Endothelial cell of umbilical vein (primary cell): ENCODE data around the gene USP34. TPM values are rescaled to one million over a fixed set of nuclear protein-coding genes. Genes with fewer than 3 reads are reported as not detected.

ENCODE experiments used
- BruUV-seq: library from RNA; stranded (reverse); fragments of 400-500 nt; replicated peaks from 2 replicates; lab custom pipeline; 2021; lab: Mats Ljungman, UMichigan
- CTCF ChIA-PET: fragments of 300-600, 350-600 bp; sonication (Branson Sonifier 250); formaldehyde crosslinking; loops from one replicate; lab custom pipeline; 2021; ENCODE audit warnings: antibody characterized with exemption, inconsistent platforms; lab: Charles Lee
- POLR2A ChIA-PET: fragments of 300-600, 350-600 bp; sonication (Branson Sonifier 250); formaldehyde crosslinking; loops from one replicate; lab custom pipeline; 2021; ENCODE audit warnings: antibody characterized with exemption, inconsistent platforms; lab: Charles Lee
- DNase-seq: peaks from one replicate; pipeline ENCODE4 v3.0.0-alpha.2; 2011; ENCODE audit warnings: low read depth, low spot score
- FAIRE-seq: peaks from 2 replicates; lab custom pipeline; 2011; peaks lifted over from hg19 to GRCh38; lab: Jason Lieb, UNC
- H2AFZ ChIP-seq: 2 replicates; pipeline ENCODE4 v1.6.0; 2012; ENCODE audit warnings: low read depth, low read length, control low read depth, inconsistent platforms
- H3K27ac ChIP-seq: 2 replicates; pipeline ENCODE4 v1.5.1; 2011; ENCODE audit warnings: low read depth, mild to moderate bottlenecking, control low read depth, low read length, moderate library complexity; ENCODE audit not compliant: insufficient read depth
- H3K27me3 ChIP-seq, 2 experiments: 2 replicates each; pipeline versions ENCODE4 v1.6.0 to v1.6.1; 2011; ENCODE audit warnings: low read length in 2 of 2, mixed read lengths in 1 of 2; ENCODE audit not compliant: control insufficient read depth in 2 of 2, insufficient read depth in 2 of 2
- H3K36me3 ChIP-seq, 2 experiments: 2 replicates in 1 of 2; 3 replicates in 1 of 2; pipeline ENCODE4 v1.5.1; 2011; ENCODE audit warnings: low read length in 2 of 2, mild to moderate bottlenecking in 1 of 2, moderate library complexity in 1 of 2; ENCODE audit not compliant: control insufficient read depth in 2 of 2, insufficient read depth in 2 of 2; ENCODE audit errors: extremely low read depth in 1 of 2
- H3K4me1 ChIP-seq: 3 replicates; pipeline ENCODE4 v1.5.1; 2011; ENCODE audit warnings: mild to moderate bottlenecking, low read length; ENCODE audit not compliant: control insufficient read depth, insufficient read depth; ENCODE audit errors: extremely low read depth
- H3K4me2 ChIP-seq: 2 replicates; pipeline ENCODE4 v1.6.1; 2011; ENCODE audit warnings: low read length, control low read depth, mixed read lengths; ENCODE audit not compliant: insufficient read depth
- H3K4me3 ChIP-seq, 3 experiments: fragments of 200-600 bp in 1 of 3; sonication (generic), shearing (Covaris generic) in 1 of 3; replicated peaks in 1 of 3; 2 replicates each; pipeline ENCODE4 v1.5.1; 2011 to 2016; ENCODE audit warnings: control low read depth in 3 of 3, low read length in 3 of 3, mild to moderate bottlenecking in 2 of 3, inconsistent platforms in 1 of 3, low read depth in 1 of 3, moderate library complexity in 1 of 3; ENCODE audit not compliant: insufficient read depth in 1 of 3
- H3K79me2 ChIP-seq: 2 replicates; pipeline ENCODE4 v1.6.0; 2012; ENCODE audit warnings: low read length, inconsistent platforms; ENCODE audit not compliant: control insufficient read depth, insufficient read depth
- H3K9ac ChIP-seq: replicated peaks from 2 replicates; pipeline ENCODE3; 2011; ENCODE audit warnings: low read length, control low read depth; ENCODE audit not compliant: insufficient read depth; ENCODE audit errors: extremely low read depth
- H3K9me1 ChIP-seq: replicated peaks from 3 replicates; pipeline ENCODE4 v1.6.0; 2011; ENCODE audit warnings: mild to moderate bottlenecking, low read length; ENCODE audit not compliant: control insufficient read depth, insufficient read depth; ENCODE audit errors: extremely low read depth
- H3K9me3 ChIP-seq: replicated peaks from 2 replicates; pipeline ENCODE4 v1.5.1; 2012; ENCODE audit warnings: low read length, inconsistent platforms; ENCODE audit not compliant: control insufficient read depth, insufficient read depth
- H4K20me1 ChIP-seq: replicated peaks from 2 replicates; pipeline ENCODE3; 2011; ENCODE audit warnings: mild to moderate bottlenecking, low read length; ENCODE audit not compliant: control insufficient read depth, insufficient read depth; ENCODE audit errors: extremely low read depth
- EZH2 ChIP-seq: IDR thresholded peaks from 2 replicates; pipeline ENCODE4 v1.6.1; 2012; ENCODE audit warnings: borderline replicate concordance, low read depth, mild to moderate bottlenecking, moderate library complexity, low read length, inconsistent platforms; ENCODE audit not compliant: severe bottlenecking
- FOS ChIP-seq: IDR thresholded peaks from 2 replicates; pipeline ENCODE4 v1.6.1; 2011; ENCODE audit warnings: mild to moderate bottlenecking, low read length, moderate library complexity, borderline replicate concordance; ENCODE audit not compliant: insufficient read depth
- GATA2 ChIP-seq: IDR thresholded peaks from 2 replicates; pipeline ENCODE4 v1.7.0; 2011; ENCODE audit warnings: low read depth, mild to moderate bottlenecking, moderate library complexity, mixed read lengths, low read length; ENCODE audit not compliant: insufficient read length, insufficient read depth
- JUN ChIP-seq: IDR thresholded peaks from 2 replicates; pipeline ENCODE4 v1.6.1; 2011; ENCODE audit warnings: borderline replicate concordance, low read depth; ENCODE audit not compliant: insufficient read length, insufficient read depth
- MYC ChIP-seq: IDR thresholded peaks from one replicate; pipeline ENCODE4 v1.6.1; 2011; ENCODE audit warnings: mild to moderate bottlenecking, low read depth, low read length
- POLR2A ChIP-seq: IDR thresholded peaks from 2 replicates; pipeline ENCODE4 v1.6.1; 2012; ENCODE audit warnings: low read depth, mild to moderate bottlenecking, control low read depth, low read length
- POLR2AphosphoS5 ChIP-seq: IDR thresholded peaks from 2 replicates; pipeline ENCODE4 v1.6.1; 2012; ENCODE audit warnings: low read depth, mild to moderate bottlenecking, control low read depth, low read length, moderate library complexity; ENCODE audit not compliant: insufficient read depth
- dilution Hi-C: fragments of 300-500 bp; cut with MboI; formaldehyde crosslinking; loops from one replicate; pipeline ENCODE4 v1.15.0; 2019; ENCODE audit warnings: low sequenced_read_pairs; ENCODE audit not compliant: extremely low pct_ligation_motif_present
- intact Hi-C: fragments of 100-400 bp; cut with micrococcal nuclease; formaldehyde crosslinking; loops from one replicate; pipeline ENCODE4 v1.10.0; 2022
- polyA plus RNA-seq, 4 experiments: library from polyadenylated mRNA; depleted of rRNA in 3 of 4; stranded (reverse) in 3 of 4; unstranded in 1 of 4; fragments of >200 nt; gene quantifications; 2 replicates each; pipeline versions ENCODE4 v1.2.1 to v1.2.3, GENCODE V29; 2011 to 2012; ENCODE audit warnings: missing spikeins in 1 of 4
- total RNA-seq: library from RNA; stranded (reverse); gene quantifications from 2 replicates; pipeline ENCODE4 v1.2.3, GENCODE V29; 2021
- TF ChIP-seq, protein P1 (sequence below), 2 donors: IDR thresholded peaks; 1 replicate in 1 of 2; 2 replicates in 1 of 2; pipeline ENCODE4 v1.5.1; 2011; ENCODE audit warnings: low read length in 2 of 2, mild to moderate bottlenecking in 2 of 2, moderate library complexity in 2 of 2, control low read depth in 1 of 2, inconsistent platforms in 1 of 2, low read depth in 1 of 2; ENCODE audit not compliant: insufficient read depth in 1 of 2; ENCODE audit errors: extremely low read depth in 1 of 2
- TF ChIP-seq, protein P2 (sequence below): IDR thresholded peaks from 2 replicates; pipeline ENCODE4 v1.6.1; 2011; ENCODE audit not compliant: insufficient read depth, insufficient read length

The USP34 gene
- total and polyA plus RNA-seq, 2 donors (not counting 3 experiments of a cell fraction or from before 2014, with no cell fraction given), result 46.3 to 96.9 TPM

DNA sequence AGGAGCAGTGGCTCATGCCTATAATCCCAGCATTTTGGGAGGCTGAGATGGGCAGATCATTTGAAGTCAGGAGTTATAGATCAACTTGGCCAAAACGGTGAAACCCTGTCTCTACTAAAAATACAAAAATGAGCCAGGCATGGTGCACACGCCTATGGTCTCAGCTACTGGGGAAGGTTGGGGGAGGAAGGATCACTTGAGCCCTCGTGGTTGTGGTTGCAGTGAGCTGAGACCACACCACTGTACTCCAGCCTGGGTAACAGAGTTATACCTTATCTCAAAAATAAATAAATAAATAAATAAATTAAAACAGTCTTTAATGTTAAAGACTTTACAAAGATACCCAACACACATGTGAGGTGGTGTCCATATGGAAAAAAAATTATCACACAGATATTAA lies 174.9 kb downstream of the USP34 start:
- CTCF ChIA-PET, result no interaction called here
- peaks cover 2 to 8% of the 10 kb centered on the region in 2 experiments for H3K36me3 ChIP-seq
- DNase-seq (no peak), FAIRE-seq (no peak)
- no peak overlapping the region for H3K4me3 ChIP-seq
- no peak overlapping the region for H3K9ac ChIP-seq
- no peaks in the 10 kb centered on the region for H3K4me1 ChIP-seq
- intact Hi-C loops, result no loop called here
- H3K4me2 ChIP-seq, result no peak overlapping the region
- no peaks in the 10 kb centered on the region for H3K79me2 ChIP-seq
- no peak overlapping the region for H3K27ac ChIP-seq
- no TSS peak for BruUV-seq
- H3K9me1 ChIP-seq, result no peaks in the 10 kb centered on the region
- no peaks in the 10 kb centered on the region for H3K9me3 ChIP-seq
- TF ChIP-seq POLR2AphosphoS5, result no peak
- TF ChIP-seq, protein P1, sequence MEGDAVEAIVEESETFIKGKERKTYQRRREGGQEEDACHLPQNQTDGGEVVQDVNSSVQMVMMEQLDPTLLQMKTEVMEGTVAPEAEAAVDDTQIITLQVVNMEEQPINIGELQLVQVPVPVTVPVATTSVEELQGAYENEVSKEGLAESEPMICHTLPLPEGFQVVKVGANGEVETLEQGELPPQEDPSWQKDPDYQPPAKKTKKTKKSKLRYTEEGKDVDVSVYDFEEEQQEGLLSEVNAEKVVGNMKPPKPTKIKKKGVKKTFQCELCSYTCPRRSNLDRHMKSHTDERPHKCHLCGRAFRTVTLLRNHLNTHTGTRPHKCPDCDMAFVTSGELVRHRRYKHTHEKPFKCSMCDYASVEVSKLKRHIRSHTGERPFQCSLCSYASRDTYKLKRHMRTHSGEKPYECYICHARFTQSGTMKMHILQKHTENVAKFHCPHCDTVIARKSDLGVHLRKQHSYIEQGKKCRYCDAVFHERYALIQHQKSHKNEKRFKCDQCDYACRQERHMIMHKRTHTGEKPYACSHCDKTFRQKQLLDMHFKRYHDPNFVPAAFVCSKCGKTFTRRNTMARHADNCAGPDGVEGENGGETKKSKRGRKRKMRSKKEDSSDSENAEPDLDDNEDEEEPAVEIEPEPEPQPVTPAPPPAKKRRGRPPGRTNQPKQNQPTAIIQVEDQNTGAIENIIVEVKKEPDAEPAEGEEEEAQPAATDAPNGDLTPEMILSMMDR (IDR thresholded peaks at IDR 0.05; ENCODE audit: extremely low read depth in 1 of 2, insufficient read depth in 1 of 2, low read depth in 1 of 2, low read length in 2 of 2), result no peak
- no peak for TF ChIP-seq GATA2
- TF ChIP-seq JUN, result no peak
- no peak for TF ChIP-seq EZH2
- TF ChIP-seq, protein P2, sequence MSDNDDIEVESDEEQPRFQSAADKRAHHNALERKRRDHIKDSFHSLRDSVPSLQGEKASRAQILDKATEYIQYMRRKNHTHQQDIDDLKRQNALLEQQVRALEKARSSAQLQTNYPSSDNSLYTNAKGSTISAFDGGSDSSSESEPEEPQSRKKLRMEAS, result no peak
- TF ChIP-seq FOS, result no peak
- no peak for TF ChIP-seq POLR2A
- TF ChIP-seq MYC, result no peak
- POLR2A ChIA-PET, result no interaction called here
- H2AFZ ChIP-seq, result no peak overlapping the region
- H4K20me1 ChIP-seq, result no peaks in the 10 kb centered on the region
- dilution Hi-C loops, result no loop called here
- no peaks in the 10 kb centered on the region for H3K27me3 ChIP-seq
